Activated effector memory CD4-positive, alpha-beta T cell treated with anti-CD3 and anti-CD28 coated beads, Interleukin-2, amount 50 U/mL, for 16 hours (primary cell): ENCODE data around the gene DENND2A.
A peak's percentile ranks its signal among the peaks of the same experiment; 100 is the strongest.
"Not testable (repeated sequence)": the region's sequence is repeated elsewhere in the genome, so short reads cannot be mapped to it uniquely, and the experiment has no call there.

Experiments used
- DNase-seq: peaks from one replicate; pipeline ENCODE4 v3.0.0-alpha.2; 2020

DENND2A gene

DNA sequence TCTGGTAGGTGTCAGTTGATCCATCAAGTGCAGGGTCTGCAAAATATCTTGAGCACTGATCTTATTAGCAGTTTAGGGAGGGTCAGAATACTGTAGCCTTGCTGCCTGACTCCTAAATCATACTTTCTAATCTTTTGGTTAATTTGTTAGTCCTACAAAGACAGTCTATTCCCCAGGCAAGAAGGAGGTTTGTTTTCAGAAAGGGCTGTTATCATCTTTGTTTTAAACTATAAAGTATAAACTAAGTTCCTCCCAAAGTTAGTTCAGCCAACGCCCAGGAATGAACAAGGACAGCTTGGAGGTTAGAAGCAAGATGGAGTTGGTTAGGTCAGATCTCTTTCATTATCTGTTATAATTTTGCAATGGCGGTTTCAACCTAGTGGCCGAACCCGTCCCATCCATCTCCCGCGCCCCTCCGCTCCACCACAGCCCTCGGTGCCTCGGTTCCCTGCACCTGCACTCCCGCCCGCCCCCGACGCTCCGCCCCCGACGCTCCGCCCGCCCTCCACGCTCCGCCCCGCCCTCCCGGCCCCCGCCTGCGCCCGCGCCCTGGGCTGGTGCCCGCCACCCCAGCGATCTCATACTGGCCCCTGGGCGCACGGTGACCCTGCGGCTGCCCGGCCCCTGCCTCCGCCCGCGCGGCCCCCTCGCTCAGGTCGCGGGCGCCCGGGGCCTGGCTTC is 31.9 kb upstream of the DENND2A start, which contains the start of gene ADCK2:
TSS of gene ADCK2 (plus strand) at position 564 of the 681 bp plus-strand sequence. CDS start 386 bp downstream, outside the sequence.
- DNase-seq: peak; percentile 85

DNA sequence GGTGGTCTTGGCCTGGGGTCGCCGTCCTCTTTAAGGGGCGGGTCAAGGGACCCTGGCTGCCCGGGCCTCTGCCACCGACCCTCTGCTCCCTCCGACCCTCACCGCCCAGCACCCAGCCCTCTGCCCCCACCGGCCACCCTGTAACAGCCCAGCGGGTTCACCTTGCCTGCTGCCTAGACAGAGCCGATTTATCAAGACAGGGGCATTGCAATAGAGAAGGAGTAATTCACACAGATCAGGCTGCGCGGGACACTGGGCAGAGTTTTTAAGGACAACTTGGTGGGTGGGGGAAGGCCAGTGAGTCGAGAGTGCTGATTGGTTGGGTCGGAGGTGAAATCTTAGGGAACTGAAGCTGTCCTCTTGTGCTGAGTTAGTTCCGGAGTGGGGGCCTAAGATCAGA is 31.4 kb upstream of the DENND2A start:
- DNase-seq: peak; percentile 58

DNA sequence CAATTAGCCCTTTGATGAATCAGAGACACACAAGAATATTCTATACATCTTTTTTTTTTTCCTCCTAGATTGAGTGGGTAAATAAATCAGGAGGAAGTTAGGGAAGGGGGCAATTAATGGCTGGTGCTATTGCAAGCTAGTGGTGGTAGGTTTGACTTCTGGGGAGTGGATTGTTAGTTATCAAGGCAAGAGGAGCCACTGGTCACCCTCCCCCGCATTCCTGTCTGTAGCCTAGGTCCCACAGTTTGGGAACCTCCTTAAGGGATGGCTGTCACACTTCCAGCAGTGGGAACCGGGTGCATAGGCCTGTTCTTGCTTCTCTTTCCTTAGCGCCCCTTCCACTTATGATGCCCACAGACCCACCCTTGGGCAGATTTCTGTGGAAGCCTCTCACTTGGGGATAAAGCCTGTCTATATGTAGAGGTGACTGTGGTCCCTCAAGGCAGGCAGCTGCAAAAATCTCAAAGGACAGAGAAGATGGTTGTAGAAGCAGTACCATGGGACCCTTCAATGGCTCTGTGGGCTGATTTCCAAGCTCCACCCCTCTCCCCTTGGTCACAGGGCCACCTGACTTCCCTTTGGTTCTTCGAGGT is 29.8 kb upstream of the DENND2A start:
- peak; percentile 58 for DNase-seq

DNA sequence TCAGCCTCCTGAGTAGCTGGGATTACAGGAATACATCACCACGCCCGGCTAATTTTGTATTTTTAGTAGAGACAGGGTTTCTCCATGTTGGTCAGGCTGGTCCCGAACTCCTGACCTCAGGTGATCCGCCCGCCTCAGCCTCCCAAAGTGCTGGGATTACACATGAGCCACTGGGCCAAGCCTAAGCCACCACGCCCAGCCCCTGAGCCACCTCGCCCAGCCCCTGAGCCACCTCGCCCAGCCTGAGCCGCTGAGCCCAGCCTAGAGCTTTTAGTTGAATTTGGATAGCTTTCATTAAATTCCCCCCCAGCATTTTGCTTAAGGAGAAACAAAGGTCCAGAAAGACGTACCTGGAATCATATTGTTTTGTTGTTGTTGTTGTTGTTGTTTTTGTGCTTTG is 29.2 kb upstream of the DENND2A start:
- peak; percentile 54 for DNase-seq

DNA sequence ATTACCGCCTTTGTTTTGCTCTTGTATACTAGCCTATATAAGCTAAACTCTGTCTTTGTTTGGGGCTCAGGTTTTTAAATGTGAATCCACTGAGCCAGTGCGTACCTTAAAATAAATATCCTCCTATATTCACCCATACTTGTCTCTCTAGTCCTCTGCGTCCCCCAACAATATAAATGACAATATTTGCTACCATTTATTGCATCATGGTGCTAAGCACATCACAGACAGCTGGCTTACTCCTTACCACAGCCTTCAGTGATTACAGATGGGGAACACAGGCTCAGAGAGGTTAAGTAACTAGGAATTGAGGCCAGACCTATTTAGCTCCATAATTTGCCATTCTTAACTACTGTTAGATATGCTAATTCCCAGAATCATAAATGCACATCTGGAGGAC is 28.7 kb upstream of the DENND2A start:
- DNase-seq: no peak

DNA sequence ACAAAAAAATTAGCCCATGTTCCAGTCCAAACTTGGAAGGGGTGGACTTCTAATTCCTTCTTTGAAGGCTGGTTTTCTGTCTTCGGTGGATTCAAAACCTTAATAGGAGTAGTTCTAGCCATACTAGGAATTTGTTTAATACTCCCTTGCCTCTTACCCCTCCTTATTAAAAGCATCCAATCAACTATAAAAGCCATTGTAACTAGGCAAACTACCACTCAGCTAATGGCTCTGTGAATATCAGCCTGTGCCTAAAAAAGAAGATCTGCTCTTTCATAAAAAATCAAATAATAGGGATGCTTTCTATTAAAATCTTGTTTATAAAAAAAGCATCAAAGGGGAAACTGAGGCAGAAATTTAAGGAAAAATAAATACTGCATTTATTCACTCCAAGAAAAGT is 28.0 kb upstream of the DENND2A start:
- DNase-seq: no peak

DNA sequence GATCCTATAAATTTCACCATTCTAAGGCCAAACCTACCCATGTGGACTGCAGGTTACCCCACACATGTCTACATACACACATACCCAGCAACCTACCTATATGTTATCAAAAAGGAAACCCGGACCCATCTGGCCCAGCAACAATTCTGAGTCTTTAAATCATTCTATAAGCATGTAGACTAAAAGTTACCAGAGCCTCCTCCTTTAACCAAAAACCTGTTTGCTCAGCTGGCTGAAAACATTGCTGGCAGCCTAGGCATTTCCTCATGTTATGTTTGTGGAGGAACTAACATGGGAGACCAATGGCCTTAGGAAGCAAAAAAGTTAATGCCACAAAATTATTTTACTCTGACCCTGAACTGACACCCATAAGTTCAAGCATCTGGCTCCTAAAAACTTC is 26.9 kb upstream of the DENND2A start:
- DNase-seq: peak; percentile 13

DNA sequence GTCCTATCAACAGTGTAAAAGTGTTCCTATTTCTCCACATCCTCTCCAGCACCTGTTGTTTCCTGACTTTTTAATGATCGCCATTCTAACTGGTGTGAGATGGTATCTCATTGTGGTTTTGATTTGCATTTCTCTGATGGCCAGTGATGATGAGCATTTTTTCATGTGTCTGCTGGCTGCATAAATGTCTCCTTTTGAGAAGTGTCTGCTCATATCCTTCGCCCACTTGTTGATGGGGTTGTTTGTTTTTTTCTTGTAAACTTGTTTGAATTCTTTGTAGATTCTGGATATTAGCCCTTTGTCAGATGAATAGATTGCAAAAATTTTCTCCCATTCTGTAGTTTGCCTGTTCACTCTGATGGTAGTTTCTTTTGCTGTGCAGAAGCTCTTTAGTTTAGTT is 22.3 kb upstream of the DENND2A start:
- not testable (repeated sequence) for DNase-seq

DNA sequence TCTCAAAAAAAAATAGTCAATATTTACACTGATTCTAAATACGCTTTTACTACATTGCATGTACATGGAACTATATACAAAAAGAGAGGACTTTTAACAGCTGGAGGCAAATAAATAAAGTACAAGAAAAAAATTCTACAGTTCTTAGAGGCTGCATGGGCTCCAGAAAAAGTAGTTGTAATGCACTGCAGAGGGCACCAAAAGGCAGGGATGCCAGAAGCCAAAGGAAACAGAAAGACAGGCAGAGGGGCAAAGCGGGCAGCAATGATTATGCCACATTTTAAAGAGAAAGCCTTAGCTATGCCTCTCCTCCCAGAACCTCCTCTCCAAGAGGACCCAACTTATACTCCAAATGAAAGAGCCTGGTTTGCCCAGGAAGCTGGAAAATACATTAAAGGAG is 20.5 kb upstream of the DENND2A start:
- DNase-seq: peak; percentile 3

DNA sequence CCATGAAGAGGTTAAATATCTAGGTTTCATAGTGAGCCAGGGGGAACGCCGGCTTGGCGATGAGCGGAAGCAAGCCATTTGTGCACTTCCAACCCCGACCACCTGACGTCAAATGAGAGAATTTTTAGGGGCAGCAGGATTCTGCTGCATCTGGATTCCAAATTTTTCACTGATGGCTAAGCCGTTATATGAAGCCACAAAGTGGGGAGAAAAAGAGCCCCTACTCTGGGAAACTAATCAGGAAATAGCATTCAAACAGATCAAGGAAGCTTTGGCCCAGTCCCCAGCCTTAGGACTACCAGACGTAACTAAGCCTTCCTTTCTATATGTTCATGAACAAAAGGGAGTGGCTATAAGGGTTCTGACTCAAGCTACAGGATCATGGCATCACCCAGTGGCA is 19.2 kb upstream of the DENND2A start:
- DNase-seq: peak; percentile 21

DNA sequence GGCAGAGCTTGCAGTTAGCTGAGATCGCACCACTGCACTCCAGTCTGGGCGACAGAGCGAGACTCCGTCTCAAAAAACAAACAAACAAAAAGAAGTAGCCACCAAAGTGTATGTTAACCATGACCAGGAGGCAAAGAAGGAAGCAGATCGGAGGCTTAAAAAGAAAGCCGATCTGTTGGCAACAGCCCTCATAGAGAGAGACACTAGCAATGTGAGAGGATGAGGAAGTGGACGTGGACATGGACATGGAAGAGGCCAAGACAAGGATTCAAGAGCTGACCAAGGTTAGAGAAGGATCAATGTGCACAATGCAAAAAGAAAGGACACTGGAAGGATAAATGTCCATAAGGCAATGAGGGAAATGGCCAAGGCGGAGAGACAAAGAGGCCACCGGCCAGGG is 17.3 kb upstream of the DENND2A start:
- DNase-seq: peak; percentile 21

DNA sequence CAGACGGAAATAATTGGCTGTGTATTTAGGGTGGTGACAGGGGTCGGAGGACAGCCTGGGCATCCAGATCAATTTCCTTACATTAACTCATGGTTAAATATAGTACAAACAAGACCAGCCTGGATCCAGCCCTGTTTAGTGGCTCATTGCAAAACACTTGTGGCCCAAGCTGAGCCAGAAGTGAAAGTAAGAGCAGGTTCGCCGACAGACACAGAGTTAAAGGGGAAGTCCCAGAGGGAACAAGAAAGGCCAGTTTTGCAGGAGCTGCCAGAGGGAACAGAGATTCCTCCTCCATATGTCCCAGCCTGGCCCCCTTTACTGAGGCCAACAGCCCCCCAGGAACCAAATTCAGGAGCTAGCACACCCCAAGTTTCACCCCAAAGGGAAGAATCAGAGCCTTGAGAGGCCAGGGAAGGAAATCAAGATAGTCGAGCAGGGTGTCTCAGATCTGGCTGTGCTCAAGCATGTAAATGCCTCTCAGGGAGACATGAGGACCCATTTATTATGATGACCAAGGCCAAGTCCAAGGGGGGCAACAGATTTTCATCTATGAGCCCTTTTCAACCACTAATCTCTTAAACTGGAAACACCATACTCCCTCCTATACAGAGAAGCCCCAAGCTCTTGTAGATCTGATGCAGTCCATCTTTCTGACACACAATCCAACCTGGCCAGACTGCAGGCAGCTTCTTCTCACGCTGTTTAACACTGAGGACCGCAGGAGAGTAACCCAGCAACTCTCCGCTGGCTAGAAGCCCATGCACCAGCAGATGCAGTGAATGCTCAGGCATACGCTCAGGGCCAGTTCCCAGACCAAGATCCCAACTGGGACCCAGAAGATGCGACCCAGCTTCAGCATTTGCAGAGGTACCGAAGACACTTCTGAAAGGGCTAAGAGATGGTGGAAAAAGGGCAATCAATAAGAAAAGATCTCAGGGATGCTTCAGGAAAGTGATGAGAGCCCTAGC is 16.2 kb upstream of the DENND2A start:
- DNase-seq: peak; percentile 72

DNA sequence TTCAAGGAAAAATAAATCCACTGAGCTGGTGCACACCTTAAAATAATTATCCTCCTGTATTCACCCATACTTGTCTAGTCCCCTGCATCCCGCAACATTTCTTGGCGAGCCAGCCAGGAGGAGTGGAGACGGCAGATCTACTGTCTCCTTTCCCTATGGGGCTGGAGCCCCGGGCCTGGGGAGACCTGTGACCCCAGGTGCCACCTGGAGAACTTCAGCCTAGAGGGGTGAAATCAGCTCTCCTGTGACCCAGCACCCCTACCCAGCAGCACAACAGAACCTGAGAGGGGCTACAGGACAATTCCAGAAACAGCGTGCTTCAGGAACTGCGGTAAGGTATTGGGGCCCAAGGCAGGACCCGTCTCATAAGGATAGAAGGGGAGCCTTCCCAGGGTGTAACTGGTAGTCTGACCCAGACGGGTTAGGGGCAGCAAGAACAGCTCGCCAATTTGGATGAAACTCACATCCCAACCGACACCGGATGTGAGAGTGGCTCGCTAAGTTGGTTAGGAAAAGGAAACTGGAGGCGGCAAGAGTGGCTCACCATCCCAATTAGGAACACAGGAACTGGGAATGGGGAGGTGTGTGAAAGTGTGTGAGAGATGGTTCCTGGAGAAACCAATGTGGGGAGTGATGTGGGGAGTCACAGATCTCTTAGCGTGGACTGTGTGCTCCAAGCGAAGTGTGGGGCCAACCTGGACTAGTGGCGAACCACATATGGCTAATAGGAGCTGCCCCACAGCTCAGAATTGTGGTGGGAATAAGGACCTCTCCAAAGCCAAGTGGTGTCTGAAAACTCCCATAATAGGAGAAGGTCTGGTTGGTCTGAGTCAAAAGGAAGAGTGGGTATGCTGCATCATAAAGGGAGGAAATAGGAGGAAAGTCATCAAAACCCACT is 15.1 kb upstream of the DENND2A start:
- peak; percentile 46 for DNase-seq

DNA sequence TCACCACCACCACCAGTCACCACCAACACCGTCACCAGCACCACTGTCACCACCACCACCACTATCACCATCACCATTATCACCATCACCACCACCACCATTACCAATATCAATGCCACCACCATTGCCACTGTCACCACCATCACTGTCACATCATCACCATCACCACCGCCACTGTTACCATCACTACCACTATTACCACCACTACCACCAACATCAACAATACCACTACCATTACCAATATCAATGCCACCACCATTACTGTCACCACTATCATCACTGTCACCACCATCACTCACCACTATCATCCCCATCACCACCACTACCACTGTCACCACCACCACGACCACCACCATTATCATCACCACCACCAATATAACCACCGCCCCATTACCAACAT is 14.0 kb upstream of the DENND2A start:
- DNase-seq: peak; percentile 17

DNA sequence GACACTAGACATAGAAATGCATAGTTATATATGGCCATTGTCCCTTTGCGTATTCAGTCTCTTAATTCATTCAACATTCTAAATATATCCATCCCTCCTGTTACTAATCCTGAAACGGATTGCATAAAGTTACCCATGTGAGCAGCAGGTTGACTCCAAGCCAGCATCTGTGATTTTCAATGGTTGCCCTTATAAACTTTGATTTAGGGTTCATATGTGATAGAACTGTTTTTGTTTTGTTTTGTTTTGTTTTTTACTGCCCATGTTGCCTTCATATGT is 13.4 kb upstream of the DENND2A start:
- DNase-seq: no peak

DNA sequence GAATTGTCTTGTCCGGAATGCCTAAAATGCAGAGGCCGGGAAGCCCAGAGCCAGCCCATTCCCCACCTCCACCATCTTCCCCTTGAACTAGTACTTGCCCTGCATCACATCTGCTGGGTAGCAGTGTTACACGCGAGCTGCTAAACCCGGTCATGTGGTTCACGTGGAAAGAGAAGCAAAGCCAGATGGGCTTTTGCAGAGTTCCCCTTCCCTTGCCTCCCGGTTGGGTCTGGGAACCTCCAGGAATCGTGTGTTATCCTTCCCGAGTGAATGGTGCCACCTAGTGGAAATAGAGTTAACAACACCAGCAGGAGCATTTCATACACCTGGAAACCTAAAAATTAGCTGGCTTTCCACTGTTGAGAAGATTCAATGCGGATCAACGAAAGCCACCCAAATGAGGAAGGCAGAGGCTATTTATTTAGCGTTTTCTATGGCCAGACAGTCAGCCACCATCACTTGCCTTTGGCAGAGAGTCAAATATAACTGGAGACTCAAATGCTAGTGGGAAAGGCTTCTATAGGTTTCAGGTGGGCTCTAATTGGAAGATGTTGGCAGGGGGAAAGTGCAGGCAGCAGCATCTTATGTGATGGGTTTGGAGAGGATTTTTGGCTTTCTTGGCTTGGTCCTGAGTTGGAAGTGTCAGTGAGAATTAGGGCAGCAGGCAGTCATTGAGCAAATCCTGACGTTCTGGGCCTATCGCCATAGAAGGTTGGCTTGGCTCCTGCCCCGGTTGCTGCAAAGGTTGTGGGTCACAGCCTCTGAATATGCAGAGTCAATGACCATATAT is 12.9 kb upstream of the DENND2A start:
- peak; percentile 64 for DNase-seq

DNA sequence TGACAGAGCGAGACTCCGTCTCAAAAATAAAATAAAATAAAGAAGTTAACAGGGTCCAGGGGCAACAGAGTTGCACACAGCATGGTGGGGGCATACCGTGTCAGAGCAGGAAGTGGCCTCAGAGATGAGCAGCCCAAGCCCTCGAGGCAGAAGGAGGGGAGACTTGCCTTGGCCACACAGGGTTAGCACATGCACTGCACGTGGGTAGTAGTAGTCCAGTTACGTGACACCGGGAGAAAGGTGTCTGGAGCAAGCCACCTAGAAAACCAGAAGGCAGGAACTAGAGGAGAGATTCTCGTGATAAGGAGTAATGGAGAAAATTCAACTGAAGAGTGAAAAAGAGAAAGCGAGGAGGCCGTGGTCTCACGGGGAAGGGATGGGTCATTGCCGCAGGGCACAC is 9.8 kb upstream of the DENND2A start:
- DNase-seq: peak; percentile 16

DNA sequence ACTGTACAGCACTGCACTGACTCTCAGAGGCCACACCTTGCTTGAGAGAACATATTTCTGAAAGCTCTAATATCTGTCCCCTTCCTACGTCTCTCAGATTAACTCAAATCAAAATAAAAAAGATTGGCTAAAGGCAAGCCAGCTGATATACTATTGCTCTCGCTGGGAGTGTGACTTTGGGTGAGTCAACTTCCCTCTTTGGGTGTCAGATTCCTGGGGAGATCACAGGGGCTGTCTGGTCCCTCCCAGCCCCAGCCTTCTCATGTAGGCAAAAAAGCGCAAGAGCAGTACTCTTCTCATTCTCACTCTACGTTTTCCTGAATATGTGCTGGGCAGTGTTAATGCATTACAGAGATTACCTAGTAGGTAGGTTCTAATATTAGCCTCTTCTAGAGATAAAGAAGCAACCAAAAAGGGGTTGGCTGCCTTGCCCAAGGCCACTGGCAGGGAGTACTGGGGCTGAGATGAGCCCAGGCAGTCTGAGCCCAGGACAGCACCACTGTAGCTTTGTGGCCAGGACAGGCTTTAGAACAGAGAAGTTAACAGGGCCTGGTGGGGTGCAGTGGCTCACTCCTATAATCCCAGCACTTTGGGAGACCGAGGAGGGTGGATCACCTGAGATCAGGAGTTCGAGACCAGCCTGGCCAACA is 9.1 kb upstream of the DENND2A start:
- peak; percentile 31 for DNase-seq

DNA sequence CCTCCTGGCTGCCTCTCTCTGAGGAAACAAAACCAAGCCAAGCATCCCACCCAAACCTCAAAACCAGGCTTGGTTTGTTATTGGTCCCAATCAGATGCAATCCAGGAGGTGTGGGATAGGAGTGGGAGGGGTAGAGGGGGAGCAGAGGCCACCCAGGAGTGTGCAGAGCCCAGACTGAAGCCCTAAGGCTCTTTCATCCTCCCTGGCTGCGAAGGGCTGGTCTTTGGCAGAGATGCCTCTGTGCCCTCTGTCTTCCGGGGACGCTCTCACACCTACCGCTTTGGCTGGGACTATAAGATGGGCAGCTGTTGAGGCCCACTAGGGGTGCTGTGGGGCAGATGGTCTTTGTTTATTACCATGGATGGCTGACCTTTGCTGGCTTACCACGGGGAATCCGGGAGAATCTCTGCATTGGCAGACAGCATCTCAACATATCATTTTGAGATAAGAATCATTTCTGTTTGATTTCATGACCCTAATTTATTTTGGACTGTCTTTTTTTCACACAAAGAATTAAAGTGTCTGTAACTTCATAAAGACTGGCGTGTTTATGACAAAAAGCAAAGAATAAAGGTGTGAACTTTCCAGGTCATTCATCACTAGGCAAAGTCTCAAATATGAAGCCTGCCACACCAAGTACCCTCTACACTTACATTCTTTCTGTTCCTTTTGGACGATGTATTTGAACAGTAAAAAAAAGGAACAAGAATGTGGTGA is 6.5 kb upstream of the DENND2A start:
- DNase-seq: peak; percentile 73

DNA sequence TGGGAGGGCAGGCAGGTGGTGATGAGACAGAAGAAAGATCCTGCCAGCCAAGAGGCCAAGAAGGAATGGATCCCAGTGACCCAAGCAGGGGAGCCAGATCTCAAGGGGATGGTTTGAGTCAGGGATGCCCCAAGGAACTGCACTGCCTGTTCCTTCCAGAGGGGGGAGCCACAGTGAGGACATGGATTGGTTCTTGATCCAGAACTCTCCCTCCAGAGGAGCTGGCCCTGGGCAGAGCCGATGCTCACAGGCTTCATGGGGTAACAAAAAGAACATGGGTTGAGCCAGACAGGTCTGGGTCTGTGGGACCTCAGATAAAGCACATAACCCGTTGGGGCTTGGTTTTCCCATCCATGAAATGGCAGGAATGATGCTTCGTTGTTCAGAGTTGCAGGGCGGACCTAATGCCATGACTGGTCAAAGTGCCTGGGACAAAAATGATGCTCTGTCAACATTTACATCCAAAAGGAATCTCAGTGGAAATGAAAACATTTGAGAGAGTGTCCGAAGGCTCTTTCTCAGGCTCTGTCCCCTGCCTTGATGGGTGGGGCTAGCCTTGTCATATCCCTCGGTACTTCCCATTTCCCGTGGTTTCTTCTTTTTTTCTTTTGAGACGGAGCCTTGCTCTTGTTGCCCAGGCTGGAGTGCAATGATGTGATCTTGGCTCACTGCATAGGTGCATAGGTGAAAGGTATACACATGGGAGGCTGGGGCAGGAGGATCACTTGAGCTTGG is 4.7 kb upstream of the DENND2A start:
- peak; percentile 53 for DNase-seq
